Omental fat pad (tissue), 4 donors: ENCODE data around the gene CD70. TPM values are rescaled to one million over a fixed set of nuclear protein-coding genes. Genes with fewer than 3 reads are reported as not detected.
"Not testable (repeated sequence)": the region's sequence is repeated elsewhere in the genome, so short reads cannot be mapped to it uniquely, and the experiment has no call there.

ENCODE experiments used
- ATAC-seq: fragments of 150-250 bp; one replicate; pipeline ENCODE4 v1.9.1; 2016; ENCODE audit warnings: mild to moderate bottlenecking, moderate library complexity; ENCODE audit not compliant: low FRiP score
- DNase-seq: peaks from one replicate; pipeline ENCODE4 v3.0.0-alpha.2; 2019; ENCODE audit warnings: low spot score
- total RNA-seq, 4 donors: library from RNA; depleted of rRNA; stranded (reverse); fragments of >200 nt; gene quantifications; one replicate each; pipeline ENCODE4 v1.1.0, GENCODE V29; 2016
- TF ChIP-seq, protein P1 (sequence below), 3 donors: fragments of 450-650 bp; IDR thresholded peaks; one replicate each; pipeline ENCODE4 v1.5.1; 2016 to 2017; ENCODE audit warnings: antibody characterized with exemption in 3 of 3, mild to moderate bottlenecking in 3 of 3, moderate library complexity in 2 of 3

The CD70 gene
- total RNA-seq, 4 donors from 2014 or later: not detected

DNA sequence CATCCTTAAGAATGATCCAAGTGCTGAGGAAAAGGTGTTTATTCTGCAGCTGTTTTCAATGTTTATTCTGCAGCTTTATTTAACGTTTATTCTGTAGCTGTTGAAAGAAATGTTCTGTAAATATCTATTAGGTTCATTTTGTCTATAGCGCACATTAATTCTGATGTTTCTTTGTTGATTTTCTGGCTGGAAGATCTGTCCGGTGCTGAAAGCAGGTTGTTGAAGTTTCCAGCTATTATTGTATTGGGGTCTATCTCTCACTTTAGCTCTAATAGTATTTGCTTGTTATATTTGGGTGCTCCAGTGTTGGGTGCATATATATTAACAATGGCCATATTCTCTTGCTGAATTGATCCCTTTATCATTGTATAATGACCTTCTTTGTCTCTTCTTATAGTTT lies 20.2 kb downstream of the CD70 start:
- TF ChIP-seq, protein P1, sequence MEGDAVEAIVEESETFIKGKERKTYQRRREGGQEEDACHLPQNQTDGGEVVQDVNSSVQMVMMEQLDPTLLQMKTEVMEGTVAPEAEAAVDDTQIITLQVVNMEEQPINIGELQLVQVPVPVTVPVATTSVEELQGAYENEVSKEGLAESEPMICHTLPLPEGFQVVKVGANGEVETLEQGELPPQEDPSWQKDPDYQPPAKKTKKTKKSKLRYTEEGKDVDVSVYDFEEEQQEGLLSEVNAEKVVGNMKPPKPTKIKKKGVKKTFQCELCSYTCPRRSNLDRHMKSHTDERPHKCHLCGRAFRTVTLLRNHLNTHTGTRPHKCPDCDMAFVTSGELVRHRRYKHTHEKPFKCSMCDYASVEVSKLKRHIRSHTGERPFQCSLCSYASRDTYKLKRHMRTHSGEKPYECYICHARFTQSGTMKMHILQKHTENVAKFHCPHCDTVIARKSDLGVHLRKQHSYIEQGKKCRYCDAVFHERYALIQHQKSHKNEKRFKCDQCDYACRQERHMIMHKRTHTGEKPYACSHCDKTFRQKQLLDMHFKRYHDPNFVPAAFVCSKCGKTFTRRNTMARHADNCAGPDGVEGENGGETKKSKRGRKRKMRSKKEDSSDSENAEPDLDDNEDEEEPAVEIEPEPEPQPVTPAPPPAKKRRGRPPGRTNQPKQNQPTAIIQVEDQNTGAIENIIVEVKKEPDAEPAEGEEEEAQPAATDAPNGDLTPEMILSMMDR (IDR thresholded peaks at IDR 0.05): no peak

DNA sequence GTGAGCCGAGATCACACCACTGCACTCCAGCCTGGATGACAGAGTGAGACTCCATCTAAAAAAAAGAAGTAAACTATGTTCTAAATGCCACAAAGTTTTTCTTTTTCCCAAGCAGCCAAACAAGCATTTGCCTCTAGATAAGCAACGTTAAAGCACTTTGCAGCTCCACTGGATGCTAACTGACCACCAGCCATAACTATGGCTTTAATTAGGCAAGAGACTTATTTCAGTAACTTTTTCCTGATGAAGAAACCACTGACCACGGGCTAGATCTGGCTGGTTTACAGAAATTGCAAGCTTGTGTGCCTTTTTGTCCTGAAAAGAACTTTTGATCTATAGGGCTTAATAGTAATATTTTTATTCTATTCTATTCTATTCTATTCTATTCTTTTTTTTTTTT lies 22.1 kb downstream of the CD70 start:
- ATAC-seq (no peak), DNase-seq (no peak)
- TF ChIP-seq, protein P1 (IDR thresholded peaks at IDR 0.05): no peak

More for the DNA sequence above, 20.2 kb downstream of the CD70 start:
- ATAC-seq: no peak
- DNase-seq: no peak

GRCh38 chr19:6568010-6568526 lies 22.9 kb downstream of the CD70 start:
- TF ChIP-seq, protein P1 (IDR thresholded peaks at IDR 0.05): no peak
- ATAC-seq (no peak), DNase-seq (no peak)

DNA sequence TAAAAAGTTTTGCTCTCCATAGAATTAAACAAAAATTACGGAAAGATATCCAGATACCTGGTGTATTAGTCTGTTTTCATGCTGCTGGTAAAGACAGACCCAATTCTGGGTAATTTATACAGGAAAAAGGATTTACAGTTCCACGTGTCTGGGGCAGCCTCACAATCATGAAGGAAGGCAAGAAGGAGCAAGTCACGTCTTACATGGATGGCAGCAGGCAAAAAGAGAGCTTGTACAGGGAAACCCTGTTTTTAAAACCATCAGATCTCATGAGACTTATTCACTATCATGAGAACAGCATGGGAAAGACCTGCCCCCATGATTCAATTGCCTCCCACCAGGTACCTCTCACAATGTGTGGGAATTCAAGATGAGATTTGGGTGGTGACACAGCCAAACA lies 24.2 kb downstream of the CD70 start:
- ATAC-seq, DNase-seq: not testable (repeated sequence)

DNA sequence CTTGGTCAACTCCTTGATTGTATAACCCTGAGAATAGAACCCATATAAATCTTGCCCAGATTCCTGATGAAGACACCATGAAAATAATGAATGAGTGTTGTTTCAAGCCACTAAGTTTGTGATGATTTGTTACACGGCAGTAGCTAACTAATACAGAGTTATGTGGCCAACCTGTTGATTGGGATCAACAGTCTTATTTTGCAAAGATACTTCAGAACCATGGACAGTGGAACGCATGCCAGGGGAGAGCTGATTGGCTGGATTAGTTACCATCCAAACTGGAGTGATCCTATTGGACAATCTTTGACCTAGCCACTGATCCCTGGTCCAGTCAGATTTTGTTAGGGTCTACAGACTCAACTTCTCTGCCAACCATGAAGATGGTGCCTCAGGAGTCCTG lies 26.6 kb downstream of the CD70 start:
- TF ChIP-seq, protein P1 (IDR thresholded peaks at IDR 0.05): no peak
- DNase-seq (no peak), ATAC-seq (no peak)

DNA sequence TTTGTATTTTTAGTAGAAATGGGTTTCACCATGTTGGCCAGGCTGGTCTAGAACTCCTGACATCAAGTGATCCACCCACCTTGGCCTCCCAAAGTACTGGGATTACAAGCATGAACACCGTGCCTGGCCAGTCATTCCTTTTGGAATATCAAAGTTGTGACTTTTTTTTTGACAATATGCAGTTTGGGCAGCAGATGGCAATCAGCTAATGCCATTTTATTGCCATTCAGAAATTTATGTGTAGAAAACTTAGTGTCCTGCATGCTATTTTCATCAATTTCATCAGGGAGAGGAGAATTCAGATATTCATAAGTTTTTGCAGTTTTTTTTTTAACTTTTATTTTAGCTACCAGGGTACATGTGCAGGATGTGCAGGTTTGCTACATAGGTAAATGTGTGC lies 28.5 kb downstream of the CD70 start:
- DNase-seq, ATAC-seq: not testable (repeated sequence)

DNA sequence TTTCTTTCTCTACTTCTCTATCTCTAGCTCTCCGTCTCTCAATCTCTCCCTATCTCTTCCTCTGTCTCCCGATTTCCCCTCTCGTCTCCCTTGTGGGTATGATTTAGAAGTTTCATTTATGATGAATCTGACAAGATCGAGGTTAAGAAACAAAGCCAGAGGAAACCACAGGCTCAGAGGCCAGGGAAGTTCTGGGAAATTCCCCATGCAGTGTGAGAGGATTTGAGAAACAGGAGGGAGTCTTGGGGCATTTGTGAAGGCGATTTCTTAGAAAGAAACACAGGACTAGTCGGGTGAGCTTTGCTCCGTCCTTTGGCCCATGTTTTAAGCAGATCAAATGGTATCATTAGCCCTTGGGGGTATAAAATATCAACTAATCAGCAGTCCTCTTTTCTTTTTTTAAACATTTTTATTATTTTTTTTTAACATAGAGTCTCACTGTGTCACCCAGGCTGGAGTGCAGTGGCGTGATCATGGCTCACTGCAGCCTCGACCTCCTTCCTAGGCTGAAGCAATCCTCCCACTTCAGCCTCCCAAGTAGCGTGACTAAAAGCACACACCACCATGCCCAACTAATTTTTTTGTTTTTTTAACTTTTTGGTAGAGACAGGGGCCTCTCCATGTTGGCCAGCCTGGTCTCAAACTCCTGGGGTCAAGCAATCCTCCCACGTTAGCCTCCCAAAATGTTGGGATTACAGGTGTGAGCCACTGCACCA lies 34.3 kb downstream of the CD70 start:
- DNase-seq (no peak), ATAC-seq (no peak)
- TF ChIP-seq, protein P1 (IDR thresholded peaks at IDR 0.05): no peak

- TF ChIP-seq, protein P1 (IDR thresholded peaks at IDR 0.05): no peak
- DNase-seq: no peak
- ATAC-seq: no peak
Observed at GRCh38 chr19:6556043-6556449, 34.9 kb downstream of the CD70 start.
